ENCODE data around the gene SYNE1.

DNA sequence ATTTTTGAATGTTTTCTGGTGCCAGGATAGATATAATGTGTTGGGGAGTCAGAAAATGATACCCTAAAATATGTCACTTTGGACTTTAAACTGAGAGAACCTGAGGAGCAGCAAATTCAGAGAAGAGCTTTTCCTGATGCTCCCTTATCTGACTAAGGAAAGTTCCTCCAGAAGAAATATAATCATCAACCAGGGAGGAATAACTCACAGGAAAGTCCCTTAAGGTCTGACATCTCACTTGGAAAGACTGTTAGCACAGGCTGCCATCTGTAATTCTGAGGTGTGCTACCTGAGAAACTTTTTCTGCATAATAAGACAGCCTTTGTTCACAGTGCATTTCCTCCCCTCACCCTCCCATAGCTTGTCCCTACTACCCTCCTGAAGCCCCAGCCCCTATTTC is 218.6 kb downstream of the SYNE1 start:
- TF ChIP-seq RAD21 (conservative IDR thresholded peaks at IDR 0.05 in 1 of 2, IDR thresholded peaks at IDR 0.05 in 1 of 2) (no peak), CTCF (IDR thresholded peaks at IDR 0.05) (no peak), RFX5 (IDR thresholded peaks at IDR 0.05) (no peak), POLR2A (IDR thresholded peaks at IDR 0.05; ENCODE audit: low read length) (no peak), REST (IDR thresholded peaks at IDR 0.05) (no peak), USF2 (IDR thresholded peaks at IDR 0.05) (no peak), NFE2L2 (conservative IDR thresholded peaks at IDR 0.05; ENCODE audit: low read length) (no peak), JUNB (IDR thresholded peaks at IDR 0.05) (no peak), ZC3H11A (IDR thresholded peaks at IDR 0.05) (no peak), ESRRA (IDR thresholded peaks at IDR 0.05; ENCODE audit: borderline replicate concordance, low read length) (no peak), EP300 (IDR thresholded peaks at IDR 0.05) (no peak)
- TF ChIP-seq, protein P1, sequence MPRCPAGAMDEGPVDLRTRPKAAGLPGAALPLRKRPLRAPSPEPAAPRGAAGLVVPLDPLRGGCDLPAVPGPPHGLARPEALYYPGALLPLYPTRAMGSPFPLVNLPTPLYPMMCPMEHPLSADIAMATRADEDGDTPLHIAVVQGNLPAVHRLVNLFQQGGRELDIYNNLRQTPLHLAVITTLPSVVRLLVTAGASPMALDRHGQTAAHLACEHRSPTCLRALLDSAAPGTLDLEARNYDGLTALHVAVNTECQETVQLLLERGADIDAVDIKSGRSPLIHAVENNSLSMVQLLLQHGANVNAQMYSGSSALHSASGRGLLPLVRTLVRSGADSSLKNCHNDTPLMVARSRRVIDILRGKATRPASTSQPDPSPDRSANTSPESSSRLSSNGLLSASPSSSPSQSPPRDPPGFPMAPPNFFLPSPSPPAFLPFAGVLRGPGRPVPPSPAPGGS (IDR thresholded peaks at IDR 0.05), result no peak

Data from A549 (cell line).